ENCODE results near the gene MTG1. TPM values are rescaled to one million over a fixed set of nuclear protein-coding genes. Genes with fewer than 3 reads are reported as not detected.
"Not testable (repeated sequence)": the region's sequence is repeated elsewhere in the genome, so short reads cannot be mapped to it uniquely, and the experiment has no call there.

Gene MTG1
- total and polyA plus RNA-seq, 10 of the 15 experiments (the other 5 are each of a cell fraction or from before 2014, with no cell fraction given), result 6.2 to 104 (median 62.5) TPM

GRCh38 chr10:133366751-133367150 lies 27.2 kb upstream of the MTG1 start (continued):
- TF ChIP-seq ZNF687 (IDR thresholded peaks at IDR 0.05), result no peak

GRCh38 chr10:133367461-133367860 lies 26.5 kb upstream of the MTG1 start:
- in situ Hi-C loops (cut with MboI); H3K27me3 ChIP-seq (replicated peaks in 1 of 2; ENCODE audit: control insufficient read depth in 2 of 2, insufficient read depth in 2 of 2, low read length in 1 of 2); H4K20me1 ChIP-seq (ENCODE audit: control insufficient read depth, insufficient read depth); DNase-seq (ENCODE audit: low read depth, low spot score); BruUV-seq (replicated peaks); H3K9me3 ChIP-seq (replicated peaks; ENCODE audit: control insufficient read depth, insufficient read depth, low read length); H3K9ac ChIP-seq (ENCODE audit: control insufficient read depth, insufficient read depth, low read length); H3K27ac ChIP-seq (ENCODE audit: control insufficient read depth, insufficient read depth); intact Hi-C loops (cut with micrococcal nuclease; ENCODE audit: unreplicated experiment); FAIRE-seq; ATAC-seq; RAD21 ChIA-PET (ENCODE audit: unreplicated experiment); H3K79me2 ChIP-seq (ENCODE audit: control insufficient read depth, insufficient read depth, low read length); POLR2A ChIA-PET; H3K4me3 ChIP-seq; H2AFZ ChIP-seq (ENCODE audit: control insufficient read depth, low read depth, low read length); CTCF ChIA-PET; H3K4me2 ChIP-seq (ENCODE audit: control insufficient read depth, insufficient read depth); H3K4me1 ChIP-seq (ENCODE audit: control insufficient read depth, insufficient read depth, low read length): not testable (repeated sequence)
- H3K36me3 ChIP-seq (ENCODE audit: control insufficient read depth in 2 of 2, insufficient read depth in 2 of 2, low read length in 1 of 2), result peaks cover under 1 to 13% of the 10 kb centered on the region in 2 experiments; a peak in 3 of 4 replicates
- SMC1A ChIA-PET (ENCODE audit: uncharacterized antibody, unreplicated experiment), result interaction anchor here (1.0 kb wide), 1 partner anchor 11 kb away, joined by 4 read pairs; no protein-coding TSS in a partner anchor
- 73% methylated on average over 5 of the region's 7 CpGs for WGBS (ENCODE audit: insufficient coverage, insufficient replicate concordance, low lambda C conversion rate, missing lambda C conversion rate)
